HG03565 (cell line): Measurements from ENCODE around the gene USP28.
"Not testable (repeated sequence)": the region's sequence is repeated elsewhere in the genome, so short reads cannot be mapped to it uniquely, and the experiment has no call there.

Experiments
- ATAC-seq: cut with Tn5 transposase; IDR thresholded peaks from one replicate; pipeline ENCODE4 v1.9.1; 2021; ENCODE audit warnings: mild to moderate bottlenecking, moderate library complexity; ENCODE audit not compliant: unreplicated experiment

The USP28 gene

GRCh38 chr11:113774174-113774503, 101.2 kb downstream of the USP28 start:
- no peak for ATAC-seq

DNA sequence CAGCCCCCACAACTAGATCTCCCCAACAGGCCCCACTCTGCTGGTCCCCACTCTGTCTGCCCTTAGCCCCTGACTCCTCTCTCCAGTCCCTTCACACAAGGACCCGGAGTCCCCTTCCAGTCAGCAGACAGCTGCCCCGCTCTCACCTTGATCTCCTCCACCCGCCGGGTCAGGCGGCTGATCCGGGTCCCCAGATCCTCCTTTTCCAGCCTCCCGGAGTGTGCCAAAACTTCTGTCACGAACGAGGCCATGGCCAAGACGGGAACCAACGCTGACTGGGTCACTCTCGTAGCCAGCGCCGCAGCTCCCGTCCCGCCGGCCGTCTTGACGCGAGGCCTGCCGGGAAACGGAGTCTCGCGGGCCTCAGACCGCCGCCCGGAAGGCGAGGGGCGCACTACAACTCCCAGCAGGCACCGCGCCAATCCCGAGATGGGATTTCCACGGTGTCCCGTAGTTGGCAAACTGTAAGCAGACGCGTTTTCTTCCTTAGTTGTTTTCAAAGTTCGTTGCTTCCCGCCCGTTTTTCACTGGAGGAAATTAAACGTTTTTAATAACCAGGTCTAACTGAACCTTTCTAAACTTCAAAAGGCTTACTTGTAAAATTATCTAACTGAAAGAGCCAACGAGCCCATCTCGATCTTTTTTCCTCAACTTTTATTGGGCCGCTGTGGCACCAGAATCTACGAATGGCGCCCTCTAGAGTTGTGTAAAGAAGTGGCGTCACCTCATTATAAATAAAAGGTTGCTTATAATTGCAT, 101.8 kb downstream of the USP28 start, which contains the start of gene ZW10:
TSS of gene ZW10 (minus strand) at position 277 of the 758 bp plus-strand sequence. CDS start at position 251, 26 bp downstream.
- ATAC-seq: peak; percentile 97

DNA sequence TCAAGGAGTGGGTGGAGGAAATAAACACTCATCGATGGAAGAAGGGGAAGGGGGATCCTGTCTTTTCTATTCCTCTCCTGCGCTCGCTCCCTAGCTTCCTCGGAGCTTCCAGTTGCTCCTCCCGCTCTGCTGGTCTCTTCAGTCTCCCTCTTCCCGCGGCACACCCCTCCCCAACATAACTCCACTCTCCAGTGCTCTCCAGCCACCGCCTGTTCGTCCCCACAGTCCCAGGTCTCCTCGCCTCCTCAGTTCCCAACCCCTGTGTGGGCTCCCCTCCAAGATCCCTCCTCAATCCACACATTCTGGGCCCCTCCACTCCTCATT, 102.3 kb downstream of the USP28 start:
- ATAC-seq: no peak

GRCh38 chr11:113771964-113772363, 103.4 kb downstream of the USP28 start:
- no peak for ATAC-seq

DNA sequence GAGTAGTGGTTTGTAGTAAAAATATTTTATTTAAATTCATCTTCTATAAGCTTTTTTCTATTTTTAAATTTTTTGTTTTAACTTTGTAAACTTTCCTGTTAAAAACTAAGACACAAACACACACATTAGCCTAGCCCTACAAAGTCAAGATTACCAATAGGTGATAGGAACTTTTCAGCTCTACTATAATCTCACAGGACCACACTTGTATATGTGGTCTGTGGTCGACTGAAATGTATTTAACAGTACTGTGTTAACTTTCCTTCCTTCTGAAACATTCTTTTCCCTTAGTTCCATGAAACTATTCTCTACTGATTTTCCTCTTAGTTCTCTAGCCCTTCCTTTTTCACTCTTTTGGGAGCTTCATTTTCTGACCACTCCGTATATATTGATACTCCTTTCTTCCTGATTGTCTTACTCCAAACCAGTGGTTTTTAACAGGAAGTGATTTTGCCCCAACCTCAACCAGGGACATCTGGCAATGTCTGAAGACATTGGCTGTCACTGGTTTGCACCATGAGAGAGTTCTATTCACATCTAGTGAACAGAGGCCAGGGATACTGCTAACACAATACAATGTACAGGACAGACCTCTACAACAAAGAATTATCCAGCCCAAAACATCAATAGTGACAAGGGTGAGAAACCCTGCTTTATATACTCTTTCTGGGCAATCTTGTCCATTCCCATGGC, 110.7 kb downstream of the USP28 start:
- no peak for ATAC-seq

GRCh38 chr11:113763040-113763439, 112.3 kb downstream of the USP28 start:
- not testable (repeated sequence) for ATAC-seq

DNA sequence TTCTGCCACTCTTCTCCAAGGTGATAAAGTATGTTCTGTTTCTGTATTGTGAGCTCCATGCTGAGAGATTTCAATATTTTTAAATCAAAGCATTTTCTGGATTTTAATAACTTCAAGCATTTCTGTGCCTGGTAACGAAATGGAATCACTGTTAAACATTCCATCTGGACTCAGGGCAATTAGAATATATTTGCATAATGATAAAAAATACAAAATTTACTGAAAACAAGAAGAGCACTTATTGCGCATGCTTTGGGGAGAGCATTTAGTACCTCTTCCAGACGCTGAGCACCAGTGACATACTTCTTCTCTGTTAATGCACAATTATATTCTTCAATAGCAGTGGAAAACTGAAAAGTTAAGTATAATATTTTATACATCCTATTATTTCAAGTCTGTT, 115.1 kb downstream of the USP28 start:
- ATAC-seq: no peak

DNA sequence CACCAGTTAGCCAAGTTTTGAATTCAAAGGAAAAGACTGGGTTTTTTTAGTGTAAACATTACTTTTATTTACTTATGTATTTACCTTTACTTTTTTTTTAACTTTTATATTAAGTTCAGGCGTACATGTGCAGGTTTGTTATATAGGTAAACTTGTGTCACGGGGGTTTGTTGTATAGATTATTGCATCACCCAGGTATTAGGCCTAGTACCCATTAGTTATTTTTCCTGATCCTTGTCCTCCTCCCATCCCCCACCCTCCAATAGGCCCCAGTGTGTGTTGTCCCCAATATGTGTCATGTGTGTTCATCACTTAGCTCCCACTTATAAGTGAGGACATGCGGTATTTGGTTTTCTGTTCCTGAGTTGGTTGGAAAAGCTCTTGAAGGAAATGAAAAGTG, 122.4 kb downstream of the USP28 start:
- ATAC-seq: no peak
